ENCODE results near the gene FKBP1A. TPM values are rescaled to one million over a fixed set of nuclear protein-coding genes. Genes with fewer than 3 reads are reported as not detected.

FKBP1A gene
- total RNA-seq, 2 experiments from 2014 or later = 265 to 316 TPM

- H3K4me3 Mint-ChIP-seq = no peak overlapping the region
- peaks cover 24% of the 10 kb centered on the region for H3K4me1 Mint-ChIP-seq
- ChIA-PET POLR2A (no interaction called here), CTCF (no interaction called here)
- no peak overlapping the region for H3K27ac Mint-ChIP-seq
- ATAC-seq (no peak), DNase-seq (no peak)
- intact Hi-C loops (cut with DNase I, micrococcal nuclease) = no loop called here
- H3K9me3 Mint-ChIP-seq (ENCODE audit: low read depth) = no peaks in the 10 kb centered on the region
- H3K27me3 Mint-ChIP-seq = no peaks in the 10 kb centered on the region
- peaks cover 8% of the 10 kb centered on the region for H3K36me3 Mint-ChIP-seq (ENCODE audit: low read depth)
Measured at GRCh38 chr20:1396264-1396663, 3.4 kb upstream of the FKBP1A start.

DNA sequence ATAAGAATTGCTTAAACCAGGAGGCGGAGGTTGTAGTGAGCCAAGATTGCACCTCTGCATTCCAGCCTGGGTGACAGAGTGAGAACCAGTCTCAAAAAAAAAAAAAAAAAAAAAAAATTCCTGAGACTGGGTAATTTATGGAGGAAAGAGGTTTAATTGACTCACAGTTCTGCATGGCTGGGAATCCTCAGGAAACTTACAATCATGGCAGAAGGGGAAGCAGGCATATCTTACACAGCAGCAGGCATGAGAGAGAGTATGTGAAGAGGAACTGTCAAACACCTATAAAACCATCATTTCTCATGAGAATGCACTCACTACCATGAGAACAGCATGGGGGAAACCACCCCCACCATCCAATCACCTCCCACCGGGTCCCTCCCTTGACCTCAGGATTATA lies 1.8 kb upstream of the FKBP1A start:
- Mint-ChIP-seq H3K4me3 (no peak overlapping the region), H3K27ac (no peak overlapping the region), H3K4me1 (peaks cover 40% of the 10 kb centered on the region), H3K9me3 (ENCODE audit: low read depth) (no peaks in the 10 kb centered on the region), H3K36me3 (ENCODE audit: low read depth) (peaks cover 19% of the 10 kb centered on the region), H3K27me3 (no peaks in the 10 kb centered on the region)
- intact Hi-C loops (cut with DNase I, micrococcal nuclease) = loop anchor here (5.0 kb wide), 3 partner anchors 43 to 562 kb away; partner anchors contain the start of genes FAM110A (in 1 of the 2) and RAD21L1 (in 1 of the 2)
- DNase-seq = no peak
- no peak for ATAC-seq
- POLR2A ChIA-PET = no interaction called here
- CTCF ChIA-PET = interaction anchor here (0.8 to 1.7 kb wide), 2 partner anchors 72 to 104 kb away, joined by 3 to 4 read pairs; partner anchors contain the start of gene NSFL1C

DNA sequence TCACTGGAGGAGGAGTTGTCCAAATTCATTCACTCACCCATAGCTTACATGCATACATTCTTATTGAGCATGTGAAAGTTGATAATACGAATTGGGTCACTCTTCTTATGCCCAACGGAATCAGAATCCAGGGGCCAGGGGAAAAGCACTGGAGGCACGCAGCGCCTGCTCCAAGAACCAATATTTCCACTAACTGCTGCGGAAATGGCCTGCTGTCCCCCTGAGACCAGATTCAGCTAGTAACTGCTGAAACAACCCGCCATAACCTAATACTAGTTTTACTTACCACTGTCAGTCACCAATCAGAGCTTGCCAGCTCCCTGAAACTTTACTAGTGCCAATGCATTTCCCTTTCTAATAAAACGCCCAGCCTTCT lies 641 bp upstream of the FKBP1A start:
- peaks cover 26% of the 10 kb centered on the region for H3K36me3 Mint-ChIP-seq (ENCODE audit: low read depth)
- intact Hi-C loops (cut with DNase I, micrococcal nuclease) = loop anchor here (1.0 to 5.0 kb wide), 14 partner anchors 16 to 1013 kb away; partner anchors contain the start of genes NSFL1C (in 2 of the 2), PSMF1 (in 2 of the 2), RAD21L1 (in 2 of the 2) and FAM110A (in 1 of the 2)
- H3K27ac Mint-ChIP-seq = peak overlapping the region; percentile 94
- ChIA-PET POLR2A (interaction anchor here (1.2 kb wide), 1 partner anchor 69 kb away, joined by 4 read pairs; no protein-coding TSS in a partner anchor), CTCF (interaction anchor here (1.2 to 1.7 kb wide), 2 partner anchors 73 to 93 kb away, joined by 3 to 5 read pairs; partner anchors contain the start of gene NSFL1C)
- DNase-seq = no peak
- H3K9me3 Mint-ChIP-seq (ENCODE audit: low read depth) = no peaks in the 10 kb centered on the region
- peak overlapping the region; percentile 93 for H3K4me3 Mint-ChIP-seq
- H3K27me3 Mint-ChIP-seq = no peaks in the 10 kb centered on the region
- no peak for ATAC-seq
- peaks cover 50% of the 10 kb centered on the region for H3K4me1 Mint-ChIP-seq

GRCh38 chr20:1392443-1392692 lies 486 bp downstream of the FKBP1A start:
- ChIA-PET CTCF (interaction anchor here (0.6 to 2.3 kb wide), 8 partner anchors 10 to 93 kb away, joined by 3 to 11 read pairs (median 4); no protein-coding TSS in a partner anchor), POLR2A (interaction anchor here (1.7 to 3.0 kb wide), 2 partner anchors 15 to 67 kb away, joined by 7 to 15 read pairs; no protein-coding TSS in a partner anchor)
- ATAC-seq (peak; percentile 7), DNase-seq (no peak)
- H3K36me3 Mint-ChIP-seq (ENCODE audit: low read depth) = peaks cover 32% of the 10 kb centered on the region
- peak overlapping the region; percentile 89 for H3K27ac Mint-ChIP-seq
- intact Hi-C loops (cut with DNase I, micrococcal nuclease) = loop anchor here (2.0 to 5.0 kb wide), 5 partner anchors 32 to 1012 kb away; partner anchors contain the start of genes FAM110A (in 1 of the 2), RAD21L1 (in 1 of the 2) and TRIB3 (in 1 of the 2)
- H3K27me3 Mint-ChIP-seq = no peaks in the 10 kb centered on the region
- H3K4me1 Mint-ChIP-seq = peaks cover 60% of the 10 kb centered on the region
- no peaks in the 10 kb centered on the region for H3K9me3 Mint-ChIP-seq (ENCODE audit: low read depth)
- H3K4me3 Mint-ChIP-seq = peak overlapping the region; percentile 93

DNA sequence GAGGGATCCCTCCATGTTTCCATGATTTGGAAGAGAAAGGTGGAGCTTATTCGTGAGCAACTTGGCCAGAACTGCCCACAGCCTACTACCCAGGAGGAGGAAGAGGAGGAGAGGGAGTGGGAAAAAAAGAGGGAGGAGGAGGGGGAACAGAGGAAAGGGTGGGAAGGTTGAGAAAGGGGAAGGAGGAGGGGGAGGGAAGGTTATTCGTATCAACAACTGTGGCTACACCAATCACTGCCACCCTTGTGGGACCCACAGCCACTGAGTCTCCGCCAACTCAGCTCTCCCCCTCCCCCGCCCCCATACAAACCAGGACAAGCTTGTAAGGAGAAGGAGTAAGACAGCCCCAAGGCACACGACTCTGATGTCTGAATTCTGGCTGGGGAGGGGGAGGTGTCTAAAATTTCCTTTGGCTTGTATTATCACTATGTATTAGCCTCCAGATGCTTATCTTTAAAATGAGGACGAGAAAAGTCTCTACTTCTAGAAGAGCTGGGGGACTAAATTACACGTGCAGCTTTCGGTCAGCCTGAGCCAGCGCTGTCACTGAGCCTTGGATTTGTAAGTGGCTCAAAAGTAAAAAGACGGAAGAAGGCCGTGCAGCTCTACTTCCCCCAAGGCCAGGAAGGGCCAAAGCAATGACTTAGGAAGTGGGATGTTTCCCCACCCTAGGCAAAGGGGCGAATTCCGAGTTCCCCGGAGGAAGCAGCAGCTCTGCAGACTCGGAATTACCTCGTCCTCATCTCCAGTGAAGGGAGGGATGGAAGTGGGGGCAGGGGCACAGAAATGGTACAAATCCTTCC lies 1.0 kb downstream of the FKBP1A start:
- peak overlapping the region; percentile 89 for H3K27ac Mint-ChIP-seq
- DNase-seq (peak; percentile 68), ATAC-seq (peak; percentile 30)
- no peaks in the 10 kb centered on the region for H3K9me3 Mint-ChIP-seq (ENCODE audit: low read depth)
- H3K27me3 Mint-ChIP-seq = no peaks in the 10 kb centered on the region
- H3K4me1 Mint-ChIP-seq = peaks cover 61% of the 10 kb centered on the region
- H3K36me3 Mint-ChIP-seq (ENCODE audit: low read depth) = peaks cover 35% of the 10 kb centered on the region
- intact Hi-C loops (cut with DNase I, micrococcal nuclease) = loop anchor here (2.0 to 5.0 kb wide), 6 partner anchors 15 to 1011 kb away; partner anchors contain the start of genes FAM110A (in 1 of the 2), RAD21L1 (in 1 of the 2) and TRIB3 (in 1 of the 2)
- CTCF ChIA-PET = interaction anchor here (0.6 to 2.3 kb wide), 13 partner anchors 9 to 272 kb away, joined by 3 to 11 read pairs (median 4); no protein-coding TSS in a partner anchor
- H3K4me3 Mint-ChIP-seq = peak overlapping the region; percentile 93
- POLR2A ChIA-PET = interaction anchor here (1.0 to 3.0 kb wide), 4 partner anchors 10 to 66 kb away, joined by 4 to 15 read pairs (median 8); no protein-coding TSS in a partner anchor

- DNase-seq = peak; percentile 46
- CTCF ChIA-PET = interaction anchor here (0.6 to 2.3 kb wide), 10 partner anchors 9 to 271 kb away, joined by 3 to 8 read pairs (median 4); no protein-coding TSS in a partner anchor
Measured at GRCh38 chr20:1390581-1391403, 2.1 kb downstream of the FKBP1A start.

DNA sequence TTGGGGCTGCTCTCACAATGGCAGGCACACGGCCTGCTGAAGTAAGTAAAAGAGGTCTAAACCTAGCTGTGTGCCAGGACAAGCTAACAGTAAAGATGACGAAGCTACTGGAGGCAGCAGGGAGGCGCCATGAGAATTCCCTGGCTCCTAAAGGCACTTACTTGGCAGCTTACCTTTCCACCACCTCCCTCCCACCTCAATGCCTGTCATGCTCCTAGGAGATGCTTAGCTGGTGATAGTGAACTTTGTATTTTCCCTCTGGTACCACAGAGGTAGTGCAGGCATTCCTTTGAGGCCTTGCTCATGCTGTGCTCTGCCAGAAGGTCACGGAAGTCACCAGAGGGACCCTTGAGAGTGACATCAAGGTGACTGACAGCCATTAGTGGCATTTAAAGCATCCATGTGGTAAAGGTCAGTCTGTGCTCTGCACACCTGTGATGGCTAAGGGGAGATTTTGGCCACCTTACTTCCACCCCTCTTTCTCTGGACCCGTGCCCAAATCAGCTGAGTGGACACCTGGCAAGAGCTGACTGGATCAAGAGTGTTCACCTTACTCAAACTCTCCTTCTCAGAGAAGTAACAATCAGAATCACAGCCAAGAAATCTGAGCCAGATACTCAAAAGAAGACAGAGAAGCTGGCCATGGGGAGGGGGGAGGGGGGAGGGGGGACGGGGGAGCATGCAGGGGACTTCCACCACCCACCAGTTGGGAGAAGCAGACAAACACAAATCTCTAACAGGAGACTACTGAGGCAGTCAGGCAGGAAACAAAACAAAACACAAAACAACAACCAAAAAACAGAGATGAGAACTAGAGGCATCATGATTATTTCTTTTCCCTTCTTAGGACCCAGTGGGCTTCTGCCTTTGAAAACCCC lies 2.9 kb downstream of the FKBP1A start:
- intact Hi-C loops (cut with DNase I, micrococcal nuclease) = loop anchor here (2.0 to 5.0 kb wide), 4 partner anchors 13 to 558 kb away; partner anchors contain the start of genes FAM110A (in 1 of the 2) and RAD21L1 (in 1 of the 2)
- Mint-ChIP-seq H3K27me3 (no peaks in the 10 kb centered on the region), H3K4me3 (peak overlapping the region; percentile 93), H3K27ac (peak overlapping the region; percentile 89), H3K4me1 (peaks cover 73% of the 10 kb centered on the region), H3K36me3 (ENCODE audit: low read depth) (peaks cover 47% of the 10 kb centered on the region), H3K9me3 (ENCODE audit: low read depth) (no peaks in the 10 kb centered on the region)
- ChIA-PET POLR2A (interaction anchor here (0.6 to 3.0 kb wide), 4 partner anchors 8 to 64 kb away, joined by 3 to 15 read pairs (median 7); no protein-coding TSS in a partner anchor), CTCF (interaction anchor here (0.7 to 2.3 kb wide), 5 partner anchors 8 to 77 kb away, joined by 3 to 8 read pairs (median 4); no protein-coding TSS in a partner anchor)
- no peak for ATAC-seq
- peak; percentile 26 for DNase-seq

More at GRCh38 chr20:1390581-1391403, 2.1 kb downstream of the FKBP1A start:
- intact Hi-C loops (cut with DNase I, micrococcal nuclease) = loop anchor here (2.0 to 5.0 kb wide), 4 partner anchors 14 to 558 kb away; partner anchors contain the start of genes FAM110A (in 1 of the 2) and RAD21L1 (in 1 of the 2)
- Mint-ChIP-seq H3K36me3 (ENCODE audit: low read depth) (peaks cover 42% of the 10 kb centered on the region), H3K9me3 (ENCODE audit: low read depth) (no peaks in the 10 kb centered on the region), H3K27me3 (no peaks in the 10 kb centered on the region), H3K27ac (peak overlapping the region; percentile 89), H3K4me1 (peaks cover 65% of the 10 kb centered on the region), H3K4me3 (peak overlapping the region; percentile 93)
- POLR2A ChIA-PET = interaction anchor here (0.6 to 3.0 kb wide), 5 partner anchors 9 to 65 kb away, joined by 3 to 15 read pairs (median 7); no protein-coding TSS in a partner anchor
- peak; percentile 16 for ATAC-seq

DNA sequence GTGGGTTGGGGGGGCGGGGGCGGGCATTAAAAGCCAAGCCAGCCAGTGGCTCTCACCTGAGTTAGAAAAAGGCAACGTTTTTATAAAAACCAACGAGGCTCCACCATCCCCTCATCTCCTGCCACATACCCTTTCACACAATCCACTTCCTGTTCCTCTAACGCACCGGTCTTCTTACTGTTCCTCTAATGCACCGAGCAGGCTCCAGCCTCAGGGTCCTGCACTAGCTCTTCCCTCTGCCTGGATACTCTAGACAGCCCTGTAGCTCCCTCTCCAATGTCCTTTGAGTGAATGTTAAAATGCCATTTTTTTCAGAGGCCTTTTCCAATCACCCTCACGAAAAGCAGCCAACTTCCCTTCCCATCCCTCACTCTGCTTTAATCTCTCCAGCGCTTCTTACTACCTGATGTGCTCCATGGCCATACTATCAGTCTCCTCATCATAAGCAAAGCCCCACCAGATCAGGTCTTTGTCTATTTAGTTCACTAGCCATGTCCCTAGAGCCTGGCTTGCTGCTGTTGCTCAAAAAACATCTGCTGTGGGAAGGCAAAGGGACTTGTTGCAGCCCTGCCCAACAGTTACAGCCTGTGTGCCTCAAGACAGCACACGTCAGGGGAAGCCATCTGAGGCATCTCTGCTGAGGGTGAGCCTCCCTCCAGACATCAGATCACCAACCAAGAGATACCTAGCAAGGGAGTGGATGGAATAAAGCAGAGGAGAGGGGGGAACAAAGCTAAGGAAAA lies 3.9 kb downstream of the FKBP1A start:
- DNase-seq (peak; percentile 30), ATAC-seq (no peak)
- Mint-ChIP-seq H3K4me1 (peaks cover 78% of the 10 kb centered on the region), H3K27ac (peak overlapping the region; percentile 89), H3K9me3 (ENCODE audit: low read depth) (no peaks in the 10 kb centered on the region), H3K4me3 (peak overlapping the region; percentile 65), H3K36me3 (ENCODE audit: low read depth) (peaks cover 51% of the 10 kb centered on the region), H3K27me3 (no peaks in the 10 kb centered on the region)
- CTCF ChIA-PET = interaction anchor here (0.7 to 1.0 kb wide), 2 partner anchors 9 to 36 kb away, joined by 3 to 4 read pairs; no protein-coding TSS in a partner anchor
- intact Hi-C loops (cut with DNase I, micrococcal nuclease) = no loop called here
- POLR2A ChIA-PET = interaction anchor here (0.9 kb wide), 1 partner anchor 13 kb away, joined by 3 read pairs; no protein-coding TSS in a partner anchor

DNA sequence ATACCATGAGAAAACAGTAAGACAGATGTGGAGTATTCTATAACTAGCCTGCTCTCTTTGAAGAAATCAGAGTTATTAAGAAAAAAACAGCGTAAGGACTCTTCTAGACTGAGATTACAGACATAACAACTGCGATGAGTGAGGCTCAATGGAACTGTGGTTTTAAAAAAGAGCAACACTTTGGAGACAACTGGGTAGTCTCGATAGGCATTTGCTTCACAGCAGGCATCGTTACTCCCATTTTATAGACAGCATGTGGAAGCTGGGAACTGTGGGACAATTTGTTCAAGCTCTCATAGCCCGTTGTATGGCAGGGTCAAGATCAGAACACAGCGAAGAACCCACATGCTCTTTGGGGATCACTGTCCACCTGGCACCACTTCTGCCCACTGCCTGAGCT lies 4.6 kb downstream of the FKBP1A start:
- ChIA-PET CTCF (interaction anchor here (0.5 to 0.7 kb wide), 2 partner anchors 37 to 50 kb away, joined by 3 read pairs; no protein-coding TSS in a partner anchor), POLR2A (no interaction called here)
- H3K27me3 Mint-ChIP-seq = no peaks in the 10 kb centered on the region
- ATAC-seq (no peak), DNase-seq (no peak)
- intact Hi-C loops (cut with DNase I, micrococcal nuclease) = no loop called here
- peaks cover 77% of the 10 kb centered on the region for H3K4me1 Mint-ChIP-seq
- H3K4me3 Mint-ChIP-seq = peak overlapping the region; percentile 65
- H3K9me3 Mint-ChIP-seq (ENCODE audit: low read depth) = no peaks in the 10 kb centered on the region
- peak overlapping the region; percentile 89 for H3K27ac Mint-ChIP-seq
- peaks cover 55% of the 10 kb centered on the region for H3K36me3 Mint-ChIP-seq (ENCODE audit: low read depth)

Data from activated CD4-positive, alpha-beta T cell treated with anti-CD3 and anti-CD28 coated beads for 36 hours (primary cell).